DLD1 (cell line): ENCODE data around the gene PTPN9.

Experiments used
- in situ Hi-C: cut with HindIII; loops from 2 replicates; pipeline ENCODE4 v1.10.0; 2017; ENCODE audit warnings: low sequenced_read_pairs

The PTPN9 gene

DNA sequence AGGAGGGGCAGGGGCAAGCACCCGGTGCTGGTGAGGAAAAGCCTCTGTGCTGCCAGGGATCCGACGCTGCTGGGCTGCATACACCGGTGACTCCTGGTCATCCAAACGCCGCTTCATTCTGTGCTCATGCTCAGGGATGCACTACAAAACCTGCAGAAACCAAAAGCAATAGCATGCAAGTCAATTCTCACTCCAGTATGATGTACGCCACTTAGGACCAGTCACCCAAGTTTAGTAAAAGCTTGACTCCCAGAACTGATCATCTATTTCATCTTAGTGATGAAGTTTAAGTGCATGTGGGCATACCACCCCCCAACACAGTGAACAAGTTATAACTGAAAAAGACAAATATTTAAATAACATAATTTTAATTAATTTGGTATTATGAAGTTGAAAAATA lies 148.9 kb downstream of the PTPN9 start:
- in situ Hi-C loops = no loop called here

DNA sequence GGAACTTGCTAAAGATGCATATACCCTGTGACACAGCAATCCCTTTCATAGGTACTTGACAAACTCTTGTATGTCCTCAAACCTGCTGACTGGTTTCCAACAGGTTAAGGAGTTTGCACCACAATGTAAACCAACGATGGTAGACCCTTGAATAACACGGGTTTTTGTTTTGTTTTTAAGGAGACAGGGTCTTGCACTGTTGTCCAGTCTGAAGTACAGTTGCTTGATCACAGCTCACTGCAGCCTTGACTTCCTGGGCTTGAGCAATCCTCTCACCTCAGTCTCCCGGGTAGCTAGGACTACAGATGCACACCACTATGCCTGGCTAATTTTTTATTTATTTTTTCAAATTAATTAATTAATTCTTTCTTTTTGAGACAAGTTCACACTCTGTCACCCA lies 151.0 kb downstream of the PTPN9 start:
- in situ Hi-C loops = no loop called here

DNA sequence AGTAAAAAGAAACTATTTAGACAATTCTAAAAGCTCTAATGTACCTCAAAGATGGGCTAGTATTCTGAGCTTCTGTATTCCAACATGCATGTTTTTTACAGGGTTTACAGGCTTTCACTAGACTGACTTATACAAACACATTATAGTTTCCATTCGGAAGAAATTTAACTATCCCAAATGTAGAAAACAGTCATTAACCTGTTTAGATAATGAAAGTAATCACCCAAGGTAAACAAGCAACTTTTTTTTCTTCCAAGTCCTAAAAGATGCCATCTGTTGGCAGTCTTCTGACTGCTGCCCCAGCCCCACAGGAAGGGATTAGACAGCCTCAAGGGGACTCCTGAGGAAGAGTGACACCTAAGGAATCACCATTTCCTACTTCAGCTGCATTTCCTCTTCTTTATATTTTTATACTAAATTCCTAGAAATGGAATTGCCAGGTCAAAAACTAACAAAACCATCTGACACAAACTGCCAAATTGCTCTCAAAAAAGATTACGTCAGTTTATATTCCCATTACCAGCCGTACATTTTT lies 153.1 kb downstream of the PTPN9 start:
- in situ Hi-C loops = no loop called here

DNA sequence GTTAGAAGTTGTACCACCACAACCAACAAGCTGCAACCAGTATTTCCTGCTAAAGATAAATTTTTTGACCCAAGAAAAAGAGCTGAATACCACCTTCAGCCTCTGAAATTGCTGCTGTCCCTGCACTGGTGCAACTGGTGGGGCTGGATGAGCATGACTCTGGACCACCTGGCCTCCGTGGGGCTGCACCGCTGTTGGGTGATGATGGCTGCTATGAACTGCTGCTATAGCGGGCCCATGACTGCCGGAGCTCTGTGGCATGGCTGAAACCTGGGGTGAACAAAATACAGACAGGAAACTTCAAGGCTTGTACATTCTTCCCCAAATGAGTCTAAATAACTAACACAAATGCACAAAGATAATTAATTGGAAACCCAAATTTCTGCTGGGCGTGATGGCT lies 156.6 kb downstream of the PTPN9 start:
- in situ Hi-C loops = no loop called here

DNA sequence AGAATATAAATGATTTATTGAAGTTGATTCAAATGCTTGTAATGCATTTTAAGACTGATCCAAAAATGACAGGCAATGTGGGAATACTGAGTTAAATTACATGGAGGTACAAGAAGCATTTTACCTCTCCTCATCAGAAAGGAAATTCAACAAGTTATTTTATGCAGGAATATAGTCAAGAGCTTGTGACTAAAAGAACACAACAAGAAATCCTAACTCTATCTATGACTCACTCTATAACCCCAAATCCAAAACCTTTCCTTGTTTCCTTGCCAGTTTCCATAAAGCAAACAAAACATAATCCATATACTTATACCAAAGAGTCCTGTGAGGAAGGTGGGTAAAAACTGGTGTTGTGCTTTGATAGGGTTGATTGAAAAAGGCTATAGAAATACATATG lies 158.4 kb downstream of the PTPN9 start:
- in situ Hi-C loops = no loop called here

DNA sequence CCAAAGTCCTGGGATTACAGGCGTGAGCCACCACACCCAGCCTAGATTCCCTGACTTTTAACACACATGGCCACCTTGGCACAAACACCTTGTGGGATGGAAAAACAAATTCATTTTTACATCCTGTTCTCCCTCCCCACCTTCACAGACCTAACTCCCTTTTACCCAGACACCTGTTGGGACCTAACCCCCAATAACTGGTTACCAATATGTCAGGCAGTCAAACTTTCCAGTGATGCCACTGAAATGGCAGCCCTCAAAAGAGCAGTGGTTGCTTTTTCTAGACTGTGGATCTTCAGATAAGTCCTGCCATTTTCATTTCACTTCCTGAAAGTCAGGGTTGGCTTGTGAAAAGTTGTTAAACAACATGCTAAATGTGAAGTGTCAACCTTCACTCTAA lies 162.5 kb downstream of the PTPN9 start:
- in situ Hi-C loops = no loop called here
